Inferior parietal cortex (tissue), 1 donor: Measurements from ENCODE around the gene NKPD1.
A peak's percentile ranks its signal among the peaks of the same experiment; 100 is the strongest.

Source experiments
- DNase-seq: peaks from one replicate; pipeline ENCODE4 v3.0.0-alpha.2; 2016; ENCODE audit errors: extremely low spot score

The NKPD1 gene

DNA sequence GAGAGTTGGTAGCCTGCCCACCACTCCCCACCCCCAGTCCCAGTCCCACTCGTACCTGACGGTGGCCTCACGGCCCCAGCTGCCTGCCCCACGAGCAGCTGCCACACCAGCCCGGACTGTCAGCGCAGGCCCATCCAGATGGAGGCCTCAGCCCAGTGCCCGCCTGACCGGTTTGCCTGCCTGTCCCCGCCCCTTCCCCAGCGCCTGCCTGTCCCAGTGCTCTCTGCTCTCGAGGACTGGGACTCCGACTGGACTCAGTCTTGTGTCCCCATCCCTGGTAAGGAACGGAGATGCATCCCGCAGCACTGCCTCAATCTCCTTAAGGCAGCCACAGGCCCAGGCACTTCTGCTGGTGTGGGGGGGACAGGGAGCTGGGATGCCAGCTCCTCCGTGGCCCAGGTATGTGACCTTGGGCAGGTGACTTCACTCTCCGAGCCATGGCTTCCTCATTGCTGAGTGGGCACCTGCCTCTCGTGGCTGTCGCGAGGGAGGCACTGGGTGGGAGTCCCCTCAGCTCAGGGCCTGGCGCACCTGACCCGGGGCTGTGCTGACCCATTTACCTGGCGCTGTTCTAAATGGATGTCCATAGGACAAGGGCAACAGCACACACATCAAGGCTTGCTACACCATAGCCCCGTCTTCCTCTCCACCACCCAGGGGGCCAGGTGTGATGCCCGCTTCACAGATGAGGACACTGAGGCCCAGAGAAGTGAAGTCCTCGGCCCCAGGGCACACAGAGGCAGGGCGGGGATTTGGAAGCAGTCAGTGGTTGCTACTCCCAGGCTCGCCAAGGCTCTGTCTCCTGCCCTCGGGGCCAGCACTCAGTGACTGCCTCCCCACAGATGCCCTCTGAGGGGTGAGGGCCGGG is at the start of gene NKPD1:
Gene NKPD1 (minus strand): TSS at position 113 of the 868 bp plus-strand sequence. CDS start 832 bp downstream, outside the sequence.
- DNase-seq: no peak

DNA sequence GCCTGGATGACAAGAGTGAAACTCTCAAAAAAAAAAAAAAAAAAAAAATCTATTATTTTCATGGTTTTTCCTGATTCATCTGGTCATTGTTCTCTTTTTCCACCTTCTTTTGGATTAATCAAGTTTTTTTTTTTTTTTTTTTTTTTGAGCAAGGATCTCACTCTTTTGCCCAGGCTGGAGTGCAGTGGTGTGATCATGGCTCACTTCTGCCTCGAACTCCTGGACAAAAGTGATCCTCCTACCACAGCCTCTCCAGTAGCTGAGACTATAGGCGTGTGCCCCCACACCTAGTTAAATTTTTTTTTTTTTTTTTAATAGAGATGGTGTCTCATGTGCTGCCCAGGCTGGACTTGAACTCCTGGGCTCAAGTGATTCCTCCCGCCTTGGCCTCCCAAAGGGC is 45.5 kb upstream of the NKPD1 start:
- DNase-seq: no peak

GRCh38 chr19:45205810-45206209 is 45.0 kb upstream of the NKPD1 start:
- DNase-seq: no peak

DNA sequence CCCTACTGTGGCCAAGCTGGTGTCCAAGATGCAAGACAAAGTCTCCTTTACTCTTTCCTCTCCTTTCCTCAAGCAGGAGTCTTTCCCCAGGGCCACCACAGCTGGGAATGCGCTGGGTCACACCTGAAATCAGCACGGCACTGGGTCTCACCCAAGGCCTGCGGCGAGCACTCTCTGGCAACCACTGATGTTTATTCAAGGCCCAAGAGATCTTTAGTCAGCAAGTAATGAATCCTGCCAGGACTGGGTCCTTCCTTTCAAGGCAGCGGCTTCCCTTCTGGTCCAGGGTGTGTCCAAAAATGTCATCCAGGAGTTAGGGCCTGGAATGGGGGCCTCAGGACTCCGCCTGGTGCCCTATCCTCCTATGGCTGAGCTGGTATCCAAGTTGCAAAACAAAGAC is 41.9 kb upstream of the NKPD1 start:
- DNase-seq: no peak

DNA sequence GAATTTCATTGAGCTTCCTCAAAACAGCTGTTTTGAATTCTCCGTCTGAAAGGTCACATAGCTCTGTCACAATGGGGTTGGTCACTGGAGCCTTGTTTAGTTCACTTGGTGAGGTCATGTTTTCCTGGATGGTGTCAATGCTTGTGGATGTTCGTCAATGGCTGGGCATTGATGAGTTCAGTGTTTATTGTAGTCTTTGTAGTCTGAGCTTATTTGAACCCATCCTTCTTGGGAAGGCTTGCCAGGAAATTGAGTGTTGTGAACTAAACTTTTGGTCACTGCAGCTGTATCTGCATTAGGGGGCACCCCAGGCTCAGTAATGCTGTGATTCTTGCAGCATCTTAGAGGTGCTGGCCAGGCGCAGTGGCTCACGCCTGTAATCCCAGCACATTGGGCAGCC is 39.8 kb upstream of the NKPD1 start:
- DNase-seq: peak; percentile 31

DNA sequence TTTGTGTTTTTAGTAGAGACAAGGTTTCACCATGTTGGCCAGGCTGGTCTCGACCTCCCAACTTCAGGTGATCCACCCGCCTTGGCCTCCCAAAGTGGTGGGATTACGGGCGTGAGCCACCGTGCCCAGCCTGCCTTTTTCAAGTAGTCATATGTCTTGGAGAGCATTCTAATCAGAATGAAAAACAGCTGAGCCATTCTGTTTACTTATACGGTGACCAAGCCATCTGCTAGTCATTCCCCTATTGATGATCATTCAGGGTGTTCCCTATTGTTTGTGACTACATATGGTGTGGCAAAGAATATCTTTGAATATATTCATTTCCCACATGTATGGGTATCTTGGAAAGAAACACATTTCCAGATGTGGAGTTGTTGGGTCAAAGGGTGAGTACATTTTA is 35.0 kb upstream of the NKPD1 start:
- DNase-seq: no peak

DNA sequence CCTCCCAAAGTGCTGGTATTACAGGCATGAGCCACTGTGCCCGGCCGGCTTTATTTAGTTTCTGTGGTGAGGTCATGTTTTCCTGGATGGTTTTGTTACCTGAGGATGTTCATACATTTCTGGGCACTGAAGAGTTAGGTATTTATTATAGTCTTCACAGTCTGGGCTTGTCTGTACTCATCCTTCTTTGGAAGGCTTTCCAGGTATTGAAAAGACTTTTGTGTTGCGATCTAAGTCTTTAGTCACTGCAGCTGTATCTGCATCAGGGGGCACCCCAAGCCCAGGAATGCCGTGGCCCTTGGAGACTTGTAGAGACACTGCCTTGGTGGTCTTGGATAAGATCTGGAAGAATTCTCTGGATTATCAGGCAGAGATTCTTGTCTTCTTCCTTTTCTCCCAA is 30.6 kb upstream of the NKPD1 start:
- DNase-seq: no peak

DNA sequence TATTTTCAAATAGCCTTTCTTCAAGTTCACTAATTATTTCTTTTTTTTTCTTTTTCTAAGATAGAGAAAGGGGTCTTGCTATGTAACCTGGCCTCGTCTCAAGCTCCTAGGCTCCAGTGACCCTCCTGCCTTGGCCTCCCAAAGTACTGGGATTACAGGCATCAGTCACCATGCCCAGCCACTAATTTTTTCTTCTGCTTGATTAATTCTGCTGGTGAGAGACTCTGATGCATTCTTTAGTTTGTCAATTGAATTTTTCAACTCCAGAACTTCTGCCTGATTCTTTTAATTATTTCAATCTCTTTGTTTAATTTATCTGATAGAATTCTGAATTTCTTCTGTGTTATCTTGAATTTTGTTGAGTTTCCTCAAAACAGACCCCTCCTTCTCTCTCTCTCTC is 29.2 kb upstream of the NKPD1 start:
- no peak for DNase-seq

- peak; percentile 6 for DNase-seq
Measured at GRCh38 chr19:45187421-45188100, 26.8 kb upstream of the NKPD1 start.

DNA sequence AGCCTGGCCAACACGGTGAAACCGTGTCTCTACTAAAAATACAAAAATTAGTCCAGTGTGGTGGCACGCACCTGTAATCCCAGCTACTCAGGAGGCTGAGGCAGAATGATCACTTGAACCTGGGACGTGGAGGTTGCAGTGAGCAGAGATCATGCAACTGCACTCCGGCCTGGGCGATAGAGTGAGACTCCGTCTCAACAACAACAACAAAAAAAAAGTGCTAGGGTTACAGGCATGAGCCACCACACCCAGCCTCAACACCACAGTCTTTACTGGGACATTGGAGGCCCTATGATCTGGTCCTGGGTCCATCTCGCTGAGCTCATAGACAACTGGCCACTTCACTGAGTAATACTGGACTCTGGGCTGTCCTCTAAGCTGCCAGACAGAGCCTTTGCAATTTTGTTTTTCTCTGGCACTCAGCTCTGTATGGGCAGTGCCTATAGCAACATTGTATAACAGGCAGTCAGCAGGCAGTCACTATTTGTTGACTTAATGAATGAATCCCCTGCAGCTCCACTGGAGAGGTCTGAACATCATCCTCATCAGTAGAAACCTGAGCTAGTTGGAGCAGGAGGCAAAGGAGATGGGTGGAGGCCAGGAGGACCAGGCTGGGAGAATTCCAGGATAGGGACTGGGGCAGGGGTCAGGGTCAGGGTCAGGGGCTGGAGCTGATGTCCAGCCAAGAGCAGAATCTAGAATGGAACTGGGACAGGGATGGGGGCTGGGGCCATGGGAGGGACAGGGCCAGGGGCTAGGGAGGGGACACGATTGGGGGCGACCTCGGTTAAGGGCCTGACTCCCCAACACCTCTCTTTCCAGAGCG is 25.9 kb upstream of the NKPD1 start:
- DNase-seq: no peak

DNA sequence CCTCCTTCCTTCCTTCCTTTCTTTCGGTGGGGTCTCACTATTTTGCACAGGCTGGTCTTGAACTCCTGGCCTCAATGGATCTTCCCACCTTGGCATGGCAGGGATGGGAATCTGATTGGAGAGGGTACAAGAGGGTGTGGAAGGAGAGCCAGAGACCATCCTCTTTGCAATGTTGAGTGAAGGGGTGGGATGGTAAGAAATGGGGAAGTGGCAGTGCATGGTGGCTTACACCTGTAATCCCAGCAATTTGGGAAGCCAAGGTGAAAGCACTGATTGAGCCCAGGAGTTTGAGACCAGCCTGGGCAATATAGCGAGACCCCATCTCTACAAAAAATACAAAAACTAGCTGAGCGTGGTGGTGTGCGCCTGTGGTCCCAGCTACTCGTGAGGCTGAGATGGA is 23.3 kb upstream of the NKPD1 start:
- no peak for DNase-seq

DNA sequence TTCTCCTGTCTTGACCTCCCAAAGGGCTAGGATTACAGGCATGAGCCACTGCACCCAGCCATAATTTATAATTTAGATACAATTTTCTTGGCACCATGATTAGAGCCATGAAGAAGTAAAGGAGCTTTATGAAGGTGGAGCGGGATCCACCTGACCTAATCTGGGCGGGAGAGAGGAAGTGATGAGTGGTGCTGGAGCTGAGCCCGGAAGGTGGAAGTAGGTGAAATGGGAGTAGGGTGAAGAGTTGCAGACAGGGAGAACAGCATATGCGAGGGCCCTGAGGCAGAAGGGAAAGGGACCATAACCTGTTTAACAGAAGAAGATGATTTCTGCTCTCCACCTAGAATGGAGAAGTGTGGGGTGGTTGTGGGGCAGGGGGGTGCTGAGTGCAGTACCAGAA is 22.0 kb upstream of the NKPD1 start:
- DNase-seq: no peak

DNA sequence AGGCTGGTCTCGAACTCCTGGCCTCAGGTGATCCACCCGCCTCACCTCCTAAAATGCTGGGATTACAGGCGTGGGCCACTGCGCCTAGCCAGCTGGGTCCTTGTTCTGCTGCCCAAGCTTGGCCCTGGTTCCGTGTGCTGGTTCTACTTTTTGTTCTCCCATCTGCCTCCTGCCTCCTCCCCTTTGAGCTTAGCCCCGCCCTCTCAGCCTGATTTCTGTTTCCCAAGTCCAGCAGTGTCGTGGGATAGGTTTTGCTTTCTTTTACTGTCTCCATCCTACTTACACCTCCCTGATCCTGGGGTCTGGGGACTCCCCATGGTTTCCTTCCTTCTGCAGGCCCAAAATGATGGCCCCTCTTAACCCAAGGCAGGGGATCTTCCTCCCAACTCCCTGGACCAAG is 20.2 kb upstream of the NKPD1 start:
- DNase-seq: no peak

DNA sequence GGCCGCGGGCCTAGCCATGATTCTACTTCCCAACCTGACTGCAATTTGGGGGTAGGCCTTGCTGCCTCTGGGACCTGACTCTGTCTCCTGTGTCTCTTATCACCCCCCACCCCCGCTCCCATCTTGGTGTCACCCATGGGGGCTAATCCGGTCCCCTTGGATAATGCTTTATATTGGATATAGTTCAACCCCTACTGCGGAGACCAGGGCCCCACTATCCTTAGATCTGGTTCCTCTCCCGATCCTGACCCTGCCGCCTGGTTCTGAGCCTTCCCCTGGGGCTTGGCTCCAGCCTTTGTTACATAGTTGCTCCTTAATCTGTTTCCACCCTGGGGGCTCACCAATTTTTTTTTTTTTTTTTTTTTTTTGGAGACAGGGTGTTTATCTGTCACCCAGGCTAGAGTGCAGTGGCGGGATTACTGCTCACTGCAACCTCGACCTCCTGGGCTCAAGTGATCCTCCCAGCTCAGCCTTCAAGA is 19.1 kb upstream of the NKPD1 start:
- no peak for DNase-seq

GRCh38 chr19:45179072-45179891 is 18.5 kb upstream of the NKPD1 start:
- no peak for DNase-seq

DNA sequence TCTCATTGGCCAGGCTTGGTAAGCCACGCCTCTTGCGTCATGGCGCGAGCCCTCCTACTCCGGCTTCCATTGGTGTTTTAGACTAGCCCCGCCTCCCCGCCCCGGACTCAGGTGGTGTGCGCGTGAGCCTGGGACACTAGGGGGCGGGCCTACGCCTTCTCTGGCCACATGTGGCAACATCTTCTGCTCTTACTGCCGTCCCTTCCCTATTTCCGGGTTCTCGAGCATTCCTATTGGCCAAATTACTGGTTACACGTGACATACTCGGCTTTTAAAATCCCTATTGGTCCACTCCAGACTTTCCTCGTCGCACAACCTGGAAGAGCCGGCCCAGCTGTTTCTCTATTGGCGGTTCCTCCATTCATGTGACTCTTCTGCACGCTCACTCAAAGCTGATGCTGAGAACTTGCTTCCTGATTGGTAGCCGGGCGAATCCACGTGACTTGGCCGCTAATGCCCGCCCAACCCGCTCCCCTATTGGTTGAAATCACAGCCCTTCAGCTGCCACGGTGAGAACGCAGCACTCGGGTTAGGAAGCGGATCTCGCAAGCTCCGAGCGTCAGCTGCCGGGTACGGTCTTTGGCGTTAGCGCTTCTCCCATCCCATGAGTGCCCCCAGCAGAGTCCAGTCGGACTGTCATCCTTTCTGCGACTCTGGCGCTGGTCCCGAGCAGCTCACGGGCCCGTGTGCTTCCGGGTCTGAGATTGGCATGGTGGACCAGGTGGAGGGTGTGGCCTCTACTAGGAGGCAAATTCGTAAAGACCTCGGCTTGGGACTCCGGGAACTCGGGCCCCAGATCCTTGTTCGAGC is 17.7 kb upstream of the NKPD1 start, which contains the start of gene BLOC1S3:
Gene BLOC1S3 (plus strand): TSS at position 523 of the 810 bp plus-strand sequence. CDS start 513 bp downstream, outside the sequence.
- peak; percentile 100 for DNase-seq

- DNase-seq: no peak
Measured at GRCh38 chr19:45177817-45178261, 17.1 kb upstream of the NKPD1 start, which contains the start of gene TRAPPC6A. TRAPPC6A (minus strand) TSS chr19:45178237; CDS start chr19:45178218, 19 bp downstream.

- DNase-seq: no peak
Measured at GRCh38 chr19:45175515-45176345, 14.9 kb upstream of the NKPD1 start.

DNA sequence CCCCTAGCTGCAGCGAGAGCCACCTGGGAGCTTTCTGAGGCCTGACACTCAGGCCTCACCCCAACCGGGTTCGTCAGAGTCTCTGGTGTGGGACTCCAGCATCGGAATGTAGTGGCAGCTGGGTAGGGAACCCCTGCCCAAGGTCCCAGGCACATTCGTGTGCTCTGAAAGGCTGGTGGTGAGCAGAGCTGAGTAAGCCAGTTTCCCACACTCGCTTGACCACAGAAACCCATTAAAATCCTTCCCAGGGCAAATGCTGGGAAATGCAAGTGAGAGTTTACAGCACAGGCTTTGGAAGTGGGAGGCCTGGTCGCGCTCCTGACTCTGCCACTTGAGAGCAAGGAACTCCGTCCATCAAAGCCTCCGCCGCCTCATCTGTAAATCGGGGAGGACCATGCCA is 13.0 kb upstream of the NKPD1 start:
- DNase-seq: no peak
